ENCODE measurements around the gene NACAD.

GRCh38 chr7:45044338-45044737 is 44.4 kb downstream of the NACAD start:
- TF ChIP-seq, protein P1, sequence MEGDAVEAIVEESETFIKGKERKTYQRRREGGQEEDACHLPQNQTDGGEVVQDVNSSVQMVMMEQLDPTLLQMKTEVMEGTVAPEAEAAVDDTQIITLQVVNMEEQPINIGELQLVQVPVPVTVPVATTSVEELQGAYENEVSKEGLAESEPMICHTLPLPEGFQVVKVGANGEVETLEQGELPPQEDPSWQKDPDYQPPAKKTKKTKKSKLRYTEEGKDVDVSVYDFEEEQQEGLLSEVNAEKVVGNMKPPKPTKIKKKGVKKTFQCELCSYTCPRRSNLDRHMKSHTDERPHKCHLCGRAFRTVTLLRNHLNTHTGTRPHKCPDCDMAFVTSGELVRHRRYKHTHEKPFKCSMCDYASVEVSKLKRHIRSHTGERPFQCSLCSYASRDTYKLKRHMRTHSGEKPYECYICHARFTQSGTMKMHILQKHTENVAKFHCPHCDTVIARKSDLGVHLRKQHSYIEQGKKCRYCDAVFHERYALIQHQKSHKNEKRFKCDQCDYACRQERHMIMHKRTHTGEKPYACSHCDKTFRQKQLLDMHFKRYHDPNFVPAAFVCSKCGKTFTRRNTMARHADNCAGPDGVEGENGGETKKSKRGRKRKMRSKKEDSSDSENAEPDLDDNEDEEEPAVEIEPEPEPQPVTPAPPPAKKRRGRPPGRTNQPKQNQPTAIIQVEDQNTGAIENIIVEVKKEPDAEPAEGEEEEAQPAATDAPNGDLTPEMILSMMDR (IDR thresholded peaks at IDR 0.05) = no peak
- no peak for TF ChIP-seq POLR2A (IDR thresholded peaks at IDR 0.05)
